ENCODE data around the gene COL4A2.

Gene COL4A2

DNA sequence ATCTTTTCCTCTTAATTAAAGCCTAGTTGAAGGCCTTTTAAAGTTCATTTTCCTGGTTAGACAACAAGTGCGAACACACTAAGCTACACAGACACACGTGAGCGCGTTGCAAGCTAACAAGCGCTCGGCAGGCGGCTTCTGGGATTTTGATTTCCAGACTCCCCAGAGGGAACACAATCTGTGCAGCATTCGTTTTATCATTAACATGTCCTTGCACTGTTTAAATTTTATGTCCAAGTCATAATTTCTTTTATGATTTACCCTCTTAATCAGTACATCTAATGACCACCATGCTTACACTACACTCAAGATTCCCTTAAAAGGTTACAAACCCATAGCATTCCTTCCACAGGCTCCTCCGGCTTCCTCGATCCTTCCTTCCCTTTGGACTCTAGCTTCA lies 16.9 kb upstream of the COL4A2 start:
- no peak overlapping the region for H3K27ac ChIP-seq (ENCODE audit: insufficient read depth, low read depth, low read length, poor library complexity, severe bottlenecking)
- no peak overlapping the region for H3K4me3 ChIP-seq (ENCODE audit: insufficient read depth, low read depth, low read length)
- H3K27me3 ChIP-seq (ENCODE audit: control insufficient read depth, insufficient read depth, low read length, poor library complexity, severe bottlenecking) = no peaks in the 10 kb centered on the region
- WGBS, 2 experiments = 96% methylated on average over 10 of the region's 10 CpGs
- peaks cover 9% of the 10 kb centered on the region for H3K4me1 ChIP-seq (ENCODE audit: control insufficient read depth, insufficient read depth, low read length)
- no peaks in the 10 kb centered on the region for H3K9me3 ChIP-seq (ENCODE audit: control insufficient read depth, low read length)
- H3K36me3 ChIP-seq (ENCODE audit: control insufficient read depth, insufficient read depth, low read length) = no peaks in the 10 kb centered on the region

GRCh38 chr13:110290826-110291225 lies 16.3 kb upstream of the COL4A2 start:
- no peak overlapping the region for H3K27ac ChIP-seq (ENCODE audit: insufficient read depth, low read depth, low read length, poor library complexity, severe bottlenecking)
- H3K9me3 ChIP-seq (ENCODE audit: control insufficient read depth, low read length) = no peaks in the 10 kb centered on the region
- H3K4me1 ChIP-seq (ENCODE audit: control insufficient read depth, insufficient read depth, low read length) = peaks cover 9% of the 10 kb centered on the region
- no peaks in the 10 kb centered on the region for H3K27me3 ChIP-seq (ENCODE audit: control insufficient read depth, insufficient read depth, low read length, poor library complexity, severe bottlenecking)
- no peak overlapping the region for H3K4me3 ChIP-seq (ENCODE audit: insufficient read depth, low read depth, low read length)
- H3K36me3 ChIP-seq (ENCODE audit: control insufficient read depth, insufficient read depth, low read length) = no peaks in the 10 kb centered on the region
- WGBS, 2 experiments = 86% methylated on average over 15 of the region's 15 CpGs

DNA sequence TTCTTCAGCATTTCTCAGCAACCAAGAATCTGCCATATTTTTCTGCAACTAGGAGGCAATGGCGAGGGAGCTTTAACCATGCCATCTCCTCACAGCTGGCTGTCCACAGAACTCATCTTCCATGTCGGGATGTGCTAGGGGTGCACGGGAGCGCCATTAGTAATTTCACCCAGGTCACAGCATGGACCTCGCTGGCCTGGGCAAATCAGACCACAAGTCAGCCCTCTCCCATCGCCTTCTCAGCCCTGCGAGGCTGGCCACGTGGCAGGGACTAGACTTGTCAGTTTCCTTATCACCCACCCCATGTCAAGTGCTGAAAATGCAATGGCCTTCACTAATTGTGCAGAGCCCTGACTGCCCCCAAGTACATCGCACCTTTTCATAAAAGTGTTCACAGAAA lies 15.8 kb upstream of the COL4A2 start:
- peaks cover 9% of the 10 kb centered on the region for H3K4me1 ChIP-seq (ENCODE audit: control insufficient read depth, insufficient read depth, low read length)
- H3K36me3 ChIP-seq (ENCODE audit: control insufficient read depth, insufficient read depth, low read length) = no peaks in the 10 kb centered on the region
- 95 to 96% methylated on average over 9 of the region's 9 CpGs for WGBS, 2 experiments
- H3K4me3 ChIP-seq (ENCODE audit: insufficient read depth, low read depth, low read length) = no peak overlapping the region
- H3K9me3 ChIP-seq (ENCODE audit: control insufficient read depth, low read length) = no peaks in the 10 kb centered on the region
- H3K27me3 ChIP-seq (ENCODE audit: control insufficient read depth, insufficient read depth, low read length, poor library complexity, severe bottlenecking) = no peaks in the 10 kb centered on the region
- no peak overlapping the region for H3K27ac ChIP-seq (ENCODE audit: insufficient read depth, low read depth, low read length, poor library complexity, severe bottlenecking)

DNA sequence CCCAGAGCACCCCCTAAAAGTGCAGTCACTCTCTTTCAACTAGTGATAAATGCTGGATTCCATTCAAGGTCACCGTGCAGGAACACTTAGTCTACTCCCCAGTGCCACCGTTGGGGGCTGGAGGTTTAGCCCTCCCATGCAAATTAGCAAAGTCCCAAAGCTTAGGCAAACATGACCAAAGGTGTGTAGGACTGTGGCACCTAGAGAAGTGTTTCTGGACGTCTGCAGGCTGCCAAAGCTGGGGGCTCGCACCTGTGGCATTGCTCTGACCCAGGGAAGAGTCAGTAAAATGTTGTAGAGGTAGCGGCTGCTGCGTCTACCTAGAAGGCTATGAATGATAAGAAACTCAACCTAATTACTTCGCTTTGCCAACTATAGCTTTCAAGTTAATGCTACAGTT lies 14.0 kb upstream of the COL4A2 start:
- 93 to 96% methylated on average over 7 of the region's 7 CpGs for WGBS, 2 experiments
- no peaks in the 10 kb centered on the region for H3K27me3 ChIP-seq (ENCODE audit: control insufficient read depth, insufficient read depth, low read length, poor library complexity, severe bottlenecking)
- no peaks in the 10 kb centered on the region for H3K4me1 ChIP-seq (ENCODE audit: control insufficient read depth, insufficient read depth, low read length)
- H3K27ac ChIP-seq (ENCODE audit: insufficient read depth, low read depth, low read length, poor library complexity, severe bottlenecking) = no peak overlapping the region
- H3K9me3 ChIP-seq (ENCODE audit: control insufficient read depth, low read length) = no peaks in the 10 kb centered on the region
- H3K36me3 ChIP-seq (ENCODE audit: control insufficient read depth, insufficient read depth, low read length) = no peaks in the 10 kb centered on the region
- no peak overlapping the region for H3K4me3 ChIP-seq (ENCODE audit: insufficient read depth, low read depth, low read length)

GRCh38 chr13:110293649-110294048 lies 13.4 kb upstream of the COL4A2 start:
- WGBS, 2 experiments = 92 to 96% methylated on average over 3 of the region's 3 CpGs
- Histone ChIP-seq H3K9me3 (ENCODE audit: control insufficient read depth, low read length) (no peaks in the 10 kb centered on the region), H3K4me1 (ENCODE audit: control insufficient read depth, insufficient read depth, low read length) (peaks cover 5% of the 10 kb centered on the region), H3K36me3 (ENCODE audit: control insufficient read depth, insufficient read depth, low read length) (no peaks in the 10 kb centered on the region), H3K4me3 (ENCODE audit: insufficient read depth, low read depth, low read length) (no peak overlapping the region), H3K27ac (ENCODE audit: insufficient read depth, low read depth, low read length, poor library complexity, severe bottlenecking) (no peak overlapping the region), H3K27me3 (ENCODE audit: control insufficient read depth, insufficient read depth, low read length, poor library complexity, severe bottlenecking) (no peaks in the 10 kb centered on the region)

- 91 to 94% methylated on average over 3 of the region's 3 CpGs for WGBS, 2 experiments
- H3K36me3 ChIP-seq (ENCODE audit: control insufficient read depth, insufficient read depth, low read length) = no peaks in the 10 kb centered on the region
- no peak overlapping the region for H3K4me3 ChIP-seq (ENCODE audit: insufficient read depth, low read depth, low read length)
- peaks cover 10% of the 10 kb centered on the region for H3K4me1 ChIP-seq (ENCODE audit: control insufficient read depth, insufficient read depth, low read length)
- H3K27ac ChIP-seq (ENCODE audit: insufficient read depth, low read depth, low read length, poor library complexity, severe bottlenecking) = no peak overlapping the region
- H3K27me3 ChIP-seq (ENCODE audit: control insufficient read depth, insufficient read depth, low read length, poor library complexity, severe bottlenecking) = no peaks in the 10 kb centered on the region
- no peaks in the 10 kb centered on the region for H3K9me3 ChIP-seq (ENCODE audit: control insufficient read depth, low read length)
Measured at GRCh38 chr13:110294146-110294545, 12.9 kb upstream of the COL4A2 start.

GRCh38 chr13:110294622-110295021 lies 12.5 kb upstream of the COL4A2 start:
- no peaks in the 10 kb centered on the region for H3K27me3 ChIP-seq (ENCODE audit: control insufficient read depth, insufficient read depth, low read length, poor library complexity, severe bottlenecking)
- H3K4me1 ChIP-seq (ENCODE audit: control insufficient read depth, insufficient read depth, low read length) = peaks cover 14% of the 10 kb centered on the region
- H3K27ac ChIP-seq (ENCODE audit: insufficient read depth, low read depth, low read length, poor library complexity, severe bottlenecking) = no peak overlapping the region
- H3K4me3 ChIP-seq (ENCODE audit: insufficient read depth, low read depth, low read length) = no peak overlapping the region
- H3K9me3 ChIP-seq (ENCODE audit: control insufficient read depth, low read length) = no peaks in the 10 kb centered on the region
- no peaks in the 10 kb centered on the region for H3K36me3 ChIP-seq (ENCODE audit: control insufficient read depth, insufficient read depth, low read length)

DNA sequence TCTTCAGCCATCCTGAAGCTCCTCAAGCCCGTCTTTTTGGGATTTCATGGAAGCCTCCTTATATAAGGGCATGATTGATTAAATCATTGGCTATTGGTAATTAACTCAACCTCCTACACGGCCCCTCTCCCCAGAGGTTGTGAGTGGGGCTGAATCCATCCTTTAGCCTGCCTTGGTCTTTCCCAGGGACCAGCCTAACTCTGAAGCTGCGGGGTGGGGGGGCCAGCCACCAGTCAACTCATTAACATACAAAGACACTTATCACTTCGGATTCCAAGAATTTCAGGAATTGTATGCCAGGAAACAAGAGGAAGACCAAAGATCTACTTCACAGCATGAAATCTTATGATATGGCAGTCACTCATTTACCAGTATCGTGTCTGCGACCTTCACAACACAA lies 10.1 kb upstream of the COL4A2 start:
- WGBS, 2 experiments = 91 to 95% methylated on average over 6 of the region's 6 CpGs
- no peak overlapping the region for H3K4me3 ChIP-seq (ENCODE audit: insufficient read depth, low read depth, low read length)
- H3K4me1 ChIP-seq (ENCODE audit: control insufficient read depth, insufficient read depth, low read length) = peaks cover 14% of the 10 kb centered on the region
- no peaks in the 10 kb centered on the region for H3K27me3 ChIP-seq (ENCODE audit: control insufficient read depth, insufficient read depth, low read length, poor library complexity, severe bottlenecking)
- no peak overlapping the region for H3K27ac ChIP-seq (ENCODE audit: insufficient read depth, low read depth, low read length, poor library complexity, severe bottlenecking)
- H3K36me3 ChIP-seq (ENCODE audit: control insufficient read depth, insufficient read depth, low read length) = no peaks in the 10 kb centered on the region
- no peaks in the 10 kb centered on the region for H3K9me3 ChIP-seq (ENCODE audit: control insufficient read depth, low read length)

GRCh38 chr13:110297766-110298504 lies 9.1 kb upstream of the COL4A2 start:
- Histone ChIP-seq H3K4me1 (ENCODE audit: control insufficient read depth, insufficient read depth, low read length) (peaks cover 14% of the 10 kb centered on the region), H3K27ac (ENCODE audit: insufficient read depth, low read depth, low read length, poor library complexity, severe bottlenecking) (no peak overlapping the region), H3K9me3 (ENCODE audit: control insufficient read depth, low read length) (no peaks in the 10 kb centered on the region), H3K4me3 (ENCODE audit: insufficient read depth, low read depth, low read length) (no peak overlapping the region), H3K36me3 (ENCODE audit: control insufficient read depth, insufficient read depth, low read length) (no peaks in the 10 kb centered on the region), H3K27me3 (ENCODE audit: control insufficient read depth, insufficient read depth, low read length, poor library complexity, severe bottlenecking) (no peaks in the 10 kb centered on the region)
- 98% methylated on average over 11 of the region's 12 CpGs for WGBS, 2 experiments

DNA sequence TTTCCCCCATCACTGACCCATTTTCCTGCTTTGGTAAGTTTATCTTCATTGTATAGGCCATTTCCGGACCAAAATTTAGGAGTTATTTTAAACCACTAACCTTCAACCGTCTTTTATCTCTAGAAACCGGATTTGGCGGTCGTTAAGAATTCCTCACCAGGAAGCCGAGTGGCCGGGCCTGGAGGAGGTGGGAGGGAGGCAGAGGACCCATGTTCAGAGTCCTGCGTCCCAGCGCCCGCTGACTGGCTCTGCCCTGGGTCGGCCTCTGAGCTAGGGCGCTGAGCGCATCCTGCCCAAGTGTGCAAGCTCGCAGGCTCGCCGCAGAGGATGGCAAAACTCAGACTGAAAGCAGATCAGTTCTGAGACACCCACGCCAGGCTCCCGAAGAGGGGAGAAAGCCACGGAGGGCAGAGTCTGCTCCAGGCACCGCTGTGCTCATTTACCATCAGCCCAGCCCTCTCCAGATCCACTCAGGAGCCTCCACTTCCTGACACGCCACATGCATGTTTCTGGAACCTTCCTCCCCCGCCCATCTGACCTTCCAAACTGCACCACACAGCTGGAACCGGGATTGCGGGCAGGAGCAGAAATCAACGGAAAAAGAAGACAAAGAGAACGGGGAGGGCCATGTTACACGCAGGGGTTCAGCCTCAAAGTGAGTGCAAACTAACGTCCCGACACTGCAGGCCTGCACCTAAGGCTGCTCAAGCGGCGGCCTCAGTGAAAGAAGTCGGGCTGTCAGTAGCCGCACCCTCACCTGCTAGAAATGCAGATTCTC lies 8.4 kb upstream of the COL4A2 start:
- Histone ChIP-seq H3K27me3 (ENCODE audit: control insufficient read depth, insufficient read depth, low read length, poor library complexity, severe bottlenecking) (no peaks in the 10 kb centered on the region), H3K4me3 (ENCODE audit: insufficient read depth, low read depth, low read length) (no peak overlapping the region), H3K9me3 (ENCODE audit: control insufficient read depth, low read length) (no peaks in the 10 kb centered on the region), H3K27ac (ENCODE audit: insufficient read depth, low read depth, low read length, poor library complexity, severe bottlenecking) (no peak overlapping the region), H3K36me3 (ENCODE audit: control insufficient read depth, insufficient read depth, low read length) (no peaks in the 10 kb centered on the region), H3K4me1 (ENCODE audit: control insufficient read depth, insufficient read depth, low read length) (peaks cover 14% of the 10 kb centered on the region)
- 69 to 71% methylated on average over 33 of the region's 33 CpGs for WGBS, 2 experiments
